A549 treated with CpdA at 1 μM for 4 hours (cell line): Measurements from ENCODE around the gene SFXN5. TPM values are rescaled to one million over a fixed set of nuclear protein-coding genes. Genes with fewer than 3 reads are reported as not detected.

ENCODE experiments used
- total RNA-seq: library from RNA; stranded (reverse); fragments of 200-300 nt; extraction: Qiagen RNA extraction; gene quantifications from 5 replicates; pipeline ENCODE4 v1.2.3, GENCODE V29; 2022; ENCODE audit warnings: low read depth

SFXN5 gene
- 14.2 to 18.0 TPM (median 16.3 TPM) in 5 replicates for total RNA-seq

GRCh38 chr2:73071360-73072128 lies at the start of gene SFXN5:
Gene SFXN5 (minus strand): TSS chr2:73071712. CDS start chr2:73071705, 7 bp downstream.

GRCh38 chr2:73112913-73113854 lies 41.7 kb upstream of the SFXN5 start, which contains the start of gene RAB11FIP5:
Gene RAB11FIP5 (minus strand): TSS chr2:73112948. CDS start chr2:73112777, 171 bp downstream.

GRCh38 chr2:72917138-72917876 lies 154.2 kb downstream of the SFXN5 start, which contains the start of gene EMX1:
Gene EMX1 (plus strand): TSS chr2:72917519. CDS start chr2:72917853, 334 bp downstream.

Other genes starting within 250 kb of the SFXN5 start
- gene EXOC6B, start 245.7 kb downstream of the SFXN5 start, total RNA-seq, result 6.6 to 9.2 TPM (median 7.8 TPM) in 5 replicates
- 90.7 to 157 TPM (median 144 TPM) in 5 replicates for gene SPR, start 184.3 kb downstream of the SFXN5 start, total RNA-seq
- 0.07 to 0.28 TPM (median 0.16 TPM) in 4 of 5 replicates, not detected in the other for gene EMX1, start 154.2 kb downstream of the SFXN5 start, total RNA-seq
- gene RAB11FIP5, start 41.2 kb upstream of the SFXN5 start, total RNA-seq, result 32.2 to 37.7 TPM (median 35.7 TPM) in 5 replicates
- 0.03 to 0.05 TPM in 2 of 5 replicates, not detected in the others for gene NOTO, start 130.9 kb upstream of the SFXN5 start, total RNA-seq
- 52.7 to 61.1 TPM (median 56.7 TPM) in 5 replicates for gene SMYD5, start 142.5 kb upstream of the SFXN5 start, total RNA-seq
- gene PRADC1, start 161.5 kb upstream of the SFXN5 start, total RNA-seq, result 16.8 to 27.0 TPM (median 24.8 TPM) in 5 replicates
- 586 to 976 TPM (median 613 TPM) in 5 replicates for gene CCT7, start 162.6 kb upstream of the SFXN5 start, total RNA-seq
- gene FBXO41, start 212.8 kb upstream of the SFXN5 start, total RNA-seq, result 4.6 to 6.4 TPM (median 5.1 TPM) in 5 replicates
- 0.16 to 0.30 TPM (median 0.27 TPM) in 5 replicates for gene EGR4, start 221.8 kb upstream of the SFXN5 start, total RNA-seq